HepG2 (cell line): ENCODE data around the gene NOTUM. TPM values are rescaled to one million over a fixed set of nuclear protein-coding genes. Genes with fewer than 3 reads are reported as not detected.
A peak's percentile ranks its signal among the peaks of the same experiment; 100 is the strongest.

ENCODE experiments used
- CBX5 ChIP-seq: sonication (generic); formaldehyde crosslinking; IDR thresholded peaks from 2 replicates; pipeline ENCODE4 v1.4.0; 2020; ENCODE audit warnings: missing genetic modification reagents, borderline replicate concordance
- CENPT ChIP-seq: sonication (generic); formaldehyde crosslinking; IDR thresholded peaks from 2 replicates; pipeline ENCODE4 v1.8.0; 2022; ENCODE audit warnings: low read depth, mild to moderate bottlenecking, moderate library complexity, missing genetic modification reagents
- EP300 ChIP-seq, 3 experiments: sonication (generic) in 1 of 3; formaldehyde crosslinking in 1 of 3; IDR thresholded peaks; 2 replicates each; pipeline versions ENCODE4 v1.5.1 to v1.6.1; 2011 to 2020; ENCODE audit warnings: low read depth in 2 of 3, low read length in 2 of 3, borderline replicate concordance in 1 of 3, improper control_type of control experiment in 1 of 3, mild to moderate bottlenecking in 1 of 3, missing genetic modification reagents in 1 of 3, moderate library complexity in 1 of 3
- GABPA ChIP-seq, 2 experiments: IDR thresholded peaks; 2 replicates each; pipeline ENCODE4 v1.6.1; 2011 to 2016; ENCODE audit warnings: low read depth in 2 of 2, low read length in 1 of 2, missing biosample characterization in 1 of 2, missing genetic modification characterization in 1 of 2
- GLI4 ChIP-seq: sonication (generic); formaldehyde crosslinking; IDR thresholded peaks from 2 replicates; pipeline ENCODE4 v1.5.1; 2020; ENCODE audit warnings: missing genetic modification reagents, mild to moderate bottlenecking, moderate library complexity, borderline replicate concordance
- HDAC2 ChIP-seq: sonication (generic); formaldehyde crosslinking; IDR thresholded peaks from 2 replicates; pipeline ENCODE4 v1.4.0; 2020; ENCODE audit warnings: missing genetic modification reagents
- IRX3 ChIP-seq: sonication (generic); formaldehyde crosslinking; IDR thresholded peaks from 2 replicates; pipeline ENCODE4 v1.8.1; 2023; ENCODE audit warnings: mild to moderate bottlenecking, low read depth, missing genetic modification reagents, borderline replicate concordance
- MTF1 ChIP-seq: sonication (generic); formaldehyde crosslinking; IDR thresholded peaks from 2 replicates; pipeline ENCODE4 v1.5.0; 2020; ENCODE audit warnings: missing genetic modification reagents
- MXI1 ChIP-seq: IDR thresholded peaks from 3 replicates; pipeline ENCODE4 v1.6.1; 2012; ENCODE audit warnings: low read depth, low read length, inconsistent platforms, borderline replicate concordance
- NFYC ChIP-seq: IDR thresholded peaks from 2 replicates; pipeline ENCODE4 v1.6.1; 2016; ENCODE audit warnings: missing genetic modification reagents, missing compliant biosample characterization
- POGZ ChIP-seq: sonication (generic); formaldehyde crosslinking; IDR thresholded peaks from 2 replicates; pipeline ENCODE4 v1.4.0; 2020; ENCODE audit warnings: mild to moderate bottlenecking, missing genetic modification reagents
- RELA ChIP-seq: sonication (generic); formaldehyde crosslinking; IDR thresholded peaks from 2 replicates; pipeline ENCODE4 v1.4.0; 2020; ENCODE audit warnings: missing genetic modification reagents
- REXO4 ChIP-seq: sonication (generic); formaldehyde crosslinking; IDR thresholded peaks from 2 replicates; pipeline ENCODE4 v1.8.0; 2022; ENCODE audit warnings: missing genetic modification reagents, mild to moderate bottlenecking, borderline replicate concordance
- SCMH1 ChIP-seq: sonication (generic); formaldehyde crosslinking; IDR thresholded peaks from 2 replicates; pipeline ENCODE4 v1.9.0; 2021; ENCODE audit warnings: missing genetic modification reagents, mild to moderate bottlenecking, borderline replicate concordance
- SNAI1 ChIP-seq: sonication (generic); formaldehyde crosslinking; IDR thresholded peaks from 2 replicates; pipeline ENCODE4 v1.5.0; 2020; ENCODE audit warnings: mild to moderate bottlenecking, missing genetic modification reagents, borderline replicate concordance
- TAF15 ChIP-seq: fragments of 200-400 bp; formaldehyde crosslinking; IDR thresholded peaks from one replicate; pipeline ENCODE4 v1.6.1; 2018; ENCODE audit warnings: mild to moderate bottlenecking, low read depth, low read length; ENCODE audit not compliant: poor library complexity, severe bottlenecking
- TCF7 ChIP-seq: sonication (generic); IDR thresholded peaks from 2 replicates; pipeline ENCODE4 v1.6.1; 2016; ENCODE audit warnings: antibody characterized with exemption, low read depth
- TEAD2 ChIP-seq: sonication (generic); formaldehyde crosslinking; IDR thresholded peaks from 2 replicates; pipeline ENCODE4 v1.9.0; 2021; ENCODE audit warnings: missing genetic modification reagents
- YEATS4 ChIP-seq: sonication (generic); formaldehyde crosslinking; IDR thresholded peaks from 2 replicates; pipeline ENCODE4 v1.4.0; 2020; ENCODE audit warnings: missing genetic modification reagents, borderline replicate concordance
- ZNF382 ChIP-seq: sonication (generic); formaldehyde crosslinking; IDR thresholded peaks from 2 replicates; pipeline ENCODE4 v1.5.0; 2020; ENCODE audit warnings: missing genetic modification reagents, mild to moderate bottlenecking, borderline replicate concordance
- ZNF432 ChIP-seq: sonication (generic); formaldehyde crosslinking; IDR thresholded peaks from 2 replicates; pipeline ENCODE4 v1.5.0; 2020; ENCODE audit warnings: missing genetic modification reagents, mild to moderate bottlenecking, borderline replicate concordance
- ZNF44 ChIP-seq: sonication (generic); formaldehyde crosslinking; IDR thresholded peaks from 2 replicates; pipeline ENCODE4 v1.5.1; 2020; ENCODE audit warnings: mild to moderate bottlenecking, missing genetic modification reagents
- ZNF790 ChIP-seq: sonication (generic); formaldehyde crosslinking; IDR thresholded peaks from 2 replicates; pipeline ENCODE4 v1.8.0; 2022; ENCODE audit warnings: missing genetic modification reagents, mild to moderate bottlenecking, borderline replicate concordance
- ZSCAN9 ChIP-seq: IDR thresholded peaks from 2 replicates; pipeline ENCODE4 v1.6.1; 2016; ENCODE audit warnings: borderline replicate concordance
- polyA plus RNA-seq, 8 experiments: library from polyadenylated mRNA; depleted of rRNA in 3 of 8; stranded (reverse) in 7 of 8; unstranded in 1 of 8; fragments of >200 nt; fragmentation: Illumina TruSeq in 4 of 8; extraction: Trizol in 4 of 8; gene quantifications; 2 replicates each; pipeline versions ENCODE4 v1.2.1 to v1.2.3, GENCODE V29; 2011 to 2016; ENCODE audit warnings: low read depth in 4 of 8, missing spikeins in 1 of 8, mixed read lengths in 1 of 8; ENCODE audit not compliant: insufficient read depth in 1 of 8
- total RNA-seq, 5 experiments: library from RNA; depleted of rRNA; stranded (reverse); fragments of >200 nt; fragmentation: Illumina TruSeq; extraction: Trizol; gene quantifications; 2 replicates each; pipeline ENCODE4 v1.2.3, GENCODE V29; 2016; ENCODE audit warnings: low read depth in 1 of 5
- TF ChIP-seq, protein P1 (sequence below): sonication (generic); formaldehyde crosslinking; IDR thresholded peaks from 2 replicates; pipeline ENCODE4 v1.4.0; 2020; ENCODE audit warnings: mild to moderate bottlenecking, missing genetic modification reagents
- TF ChIP-seq, protein P2 (sequence below): sonication (generic); formaldehyde crosslinking; IDR thresholded peaks from 2 replicates; pipeline ENCODE4 v1.9.0; 2021; ENCODE audit warnings: missing genetic modification reagents, borderline replicate concordance

NOTUM gene
- total and polyA plus RNA-seq, 2 of the 13 experiments (the other 11 are each of a cell fraction or from before 2014, with no cell fraction given): 150 to 160 TPM

DNA sequence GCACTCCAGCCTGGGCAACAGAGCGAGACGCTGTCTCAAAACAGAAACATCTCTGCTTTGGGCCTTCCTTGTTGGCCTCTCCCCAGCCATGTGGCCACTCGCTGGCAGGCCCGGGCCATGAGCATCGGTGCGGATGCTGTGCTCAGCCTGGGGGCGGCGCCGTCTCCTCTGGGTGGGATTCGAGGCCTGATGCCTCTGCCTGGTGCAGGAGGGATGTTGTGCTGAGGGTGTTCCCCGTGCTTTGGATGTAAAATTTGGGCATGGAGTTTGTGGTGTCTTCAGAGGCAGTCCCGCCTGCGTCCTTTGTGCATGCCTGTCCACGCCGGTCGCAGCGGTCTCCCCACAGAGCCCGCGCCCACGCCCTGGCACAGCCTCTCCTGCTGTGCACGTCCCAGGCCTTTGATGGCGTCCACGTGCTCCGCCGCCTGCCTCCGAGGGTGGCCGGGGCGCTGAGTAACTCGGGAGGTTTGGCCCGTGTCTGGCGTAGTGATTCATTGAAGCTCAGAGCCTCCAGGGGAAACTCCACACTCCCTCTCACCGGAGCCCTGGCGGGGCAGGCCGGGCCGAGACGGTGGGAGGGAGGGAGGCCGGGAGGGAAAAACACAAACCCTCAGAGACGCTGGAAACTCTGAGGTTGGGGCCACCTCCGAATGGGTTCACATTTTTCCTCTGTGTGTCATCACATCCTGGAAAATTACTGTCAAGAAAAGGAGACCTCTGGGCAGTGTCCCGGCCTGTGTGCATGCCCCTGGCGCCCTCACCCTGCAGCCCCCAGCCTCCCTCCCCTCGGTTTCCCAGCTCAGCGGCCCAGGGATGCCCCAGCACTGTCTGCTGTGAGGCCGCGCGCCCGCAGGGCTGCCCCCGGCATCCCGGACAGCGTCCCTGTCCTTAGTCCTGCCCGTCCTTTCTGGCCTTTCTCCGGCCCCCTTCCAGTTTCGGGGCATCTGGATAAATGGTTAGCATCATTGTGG lies 42.7 kb upstream of the NOTUM start (continued):
- peak; percentile 92 for TF ChIP-seq GLI4 (CRISPR knock-in tag)
- TF ChIP-seq IRX3 (CRISPR knock-in tag): no peak
- no peak for TF ChIP-seq CENPT
- no peak for TF ChIP-seq ZNF790 (CRISPR knock-in tag)
- TF ChIP-seq YEATS4 (CRISPR knock-in tag): peak; percentile 63; the same call in 1 of the 2 replicates
- peak; percentile 81 for TF ChIP-seq TCF7
- no peak; the same call in 1 of the 2 replicates for TF ChIP-seq NFYC
- TF ChIP-seq ZNF382 (CRISPR knock-in tag): no peak
- peak; percentile 70; the same call in 1 of the 2 replicates for TF ChIP-seq ZNF44 (CRISPR knock-in tag)
- peak; percentile 23; the same call in 1 of the 2 replicates for TF ChIP-seq POGZ (CRISPR knock-in tag)
- TF ChIP-seq ZSCAN9: peak; percentile 91
- TF ChIP-seq ZNF432 (CRISPR knock-in tag): no peak
- TF ChIP-seq SNAI1 (CRISPR knock-in tag): 0 out of 2 replicates have a peak, but pooled peaks have one; percentile 5
- TF ChIP-seq CBX5 (CRISPR knock-in tag): peak; percentile 87; the same call in 1 of the 2 replicates
- peak; percentile 80 for TF ChIP-seq HDAC2 (CRISPR knock-in tag)
- peak; percentile 75 for TF ChIP-seq TAF15
- TF ChIP-seq, protein P1, sequence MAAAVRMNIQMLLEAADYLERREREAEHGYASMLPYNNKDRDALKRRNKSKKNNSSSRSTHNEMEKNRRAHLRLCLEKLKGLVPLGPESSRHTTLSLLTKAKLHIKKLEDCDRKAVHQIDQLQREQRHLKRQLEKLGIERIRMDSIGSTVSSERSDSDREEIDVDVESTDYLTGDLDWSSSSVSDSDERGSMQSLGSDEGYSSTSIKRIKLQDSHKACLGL (CRISPR knock-in tag): peak; percentile 81; the same call in 1 of the 2 replicates
- no peak for TF ChIP-seq SCMH1 (CRISPR knock-in tag)
- TF ChIP-seq MXI1: peak; percentile 75; the same call in 1 of the 3 replicates
- TF ChIP-seq REXO4: no peak
- no peak for TF ChIP-seq RELA (CRISPR knock-in tag)
- TF ChIP-seq, protein P2, sequence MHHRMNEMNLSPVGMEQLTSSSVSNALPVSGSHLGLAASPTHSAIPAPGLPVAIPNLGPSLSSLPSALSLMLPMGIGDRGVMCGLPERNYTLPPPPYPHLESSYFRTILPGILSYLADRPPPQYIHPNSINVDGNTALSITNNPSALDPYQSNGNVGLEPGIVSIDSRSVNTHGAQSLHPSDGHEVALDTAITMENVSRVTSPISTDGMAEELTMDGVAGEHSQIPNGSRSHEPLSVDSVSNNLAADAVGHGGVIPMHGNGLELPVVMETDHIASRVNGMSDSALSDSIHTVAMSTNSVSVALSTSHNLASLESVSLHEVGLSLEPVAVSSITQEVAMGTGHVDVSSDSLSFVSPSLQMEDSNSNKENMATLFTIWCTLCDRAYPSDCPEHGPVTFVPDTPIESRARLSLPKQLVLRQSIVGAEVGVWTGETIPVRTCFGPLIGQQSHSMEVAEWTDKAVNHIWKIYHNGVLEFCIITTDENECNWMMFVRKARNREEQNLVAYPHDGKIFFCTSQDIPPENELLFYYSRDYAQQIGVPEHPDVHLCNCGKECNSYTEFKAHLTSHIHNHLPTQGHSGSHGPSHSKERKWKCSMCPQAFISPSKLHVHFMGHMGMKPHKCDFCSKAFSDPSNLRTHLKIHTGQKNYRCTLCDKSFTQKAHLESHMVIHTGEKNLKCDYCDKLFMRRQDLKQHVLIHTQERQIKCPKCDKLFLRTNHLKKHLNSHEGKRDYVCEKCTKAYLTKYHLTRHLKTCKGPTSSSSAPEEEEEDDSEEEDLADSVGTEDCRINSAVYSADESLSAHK (CRISPR knock-in tag): no peak
- peak in 1 of 2 experiments; percentile 85; a peak in 2 of 4 replicates for TF ChIP-seq EP300 (IDR thresholded peaks at IDR 0.05; ENCODE audit: low read depth in 2 of 2, low read length in 2 of 2)
- TF ChIP-seq EP300 (CRISPR knock-in tag; IDR thresholded peaks at IDR 0.05; ENCODE audit: borderline replicate concordance): peak; percentile 82
- TF ChIP-seq GABPA (IDR thresholded peaks at IDR 0.05; ENCODE audit: low read depth, low read length): no peak
- peak; percentile 37 for TF ChIP-seq GABPA (CRISPR knock-in tag; IDR thresholded peaks at IDR 0.05; ENCODE audit: low read depth)
- no peak for TF ChIP-seq MTF1
- no peak for TF ChIP-seq TEAD2 (CRISPR knock-in tag)
